Measurements from ENCODE around the gene GPR137B. TPM values are rescaled to one million over a fixed set of nuclear protein-coding genes. Genes with fewer than 3 reads are reported as not detected.

GPR137B gene
- total and polyA plus RNA-seq, 7 donors: 0.60 to 1.9 (median 1.5) TPM

DNA sequence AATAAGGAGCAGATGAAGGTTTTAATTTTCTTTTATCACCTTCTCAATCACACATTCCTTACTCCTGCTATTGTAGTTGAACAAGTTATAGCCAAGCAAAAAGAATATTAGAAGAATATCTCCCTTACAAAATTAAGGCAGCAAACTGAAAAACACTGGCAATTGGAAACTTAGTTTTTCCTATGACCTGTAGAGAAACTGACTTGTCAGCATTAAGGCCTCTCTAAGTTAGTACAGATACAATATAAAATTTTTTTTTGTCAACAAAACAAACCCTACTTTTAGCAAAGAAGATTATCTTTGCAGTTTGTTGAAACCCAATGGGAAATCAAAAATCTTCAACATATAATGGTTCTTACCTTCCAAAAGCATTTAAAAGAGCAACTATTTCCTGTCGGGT is 78.1 kb downstream of the GPR137B start:
- no peak for ATAC-seq

GRCh38 chr1:236222632-236223031 is 80.3 kb downstream of the GPR137B start:
- Histone ChIP-seq H3K27ac (no peak overlapping the region), H3K4me3 (no peak overlapping the region), H3K9me3 (no peaks in the 10 kb centered on the region), H3K27me3 (ENCODE audit: insufficient read depth in 3 of 3, low read length in 2 of 3) (no peaks in the 10 kb centered on the region), H3K4me1 (no peaks in the 10 kb centered on the region), H3K36me3 (ENCODE audit: insufficient read depth in 1 of 2, low read depth in 1 of 2) (peaks cover 0 to 74% of the 10 kb centered on the region in 2 donors)
- WGBS, 3 donors: 96 to 97% (median 96%) methylated on average over 1 of the region's 1 CpG
- intact Hi-C loops (cut with DNase I): no loop called here
- ATAC-seq (no peak), DNase-seq (no peak)
- TF ChIP-seq, protein P1, sequence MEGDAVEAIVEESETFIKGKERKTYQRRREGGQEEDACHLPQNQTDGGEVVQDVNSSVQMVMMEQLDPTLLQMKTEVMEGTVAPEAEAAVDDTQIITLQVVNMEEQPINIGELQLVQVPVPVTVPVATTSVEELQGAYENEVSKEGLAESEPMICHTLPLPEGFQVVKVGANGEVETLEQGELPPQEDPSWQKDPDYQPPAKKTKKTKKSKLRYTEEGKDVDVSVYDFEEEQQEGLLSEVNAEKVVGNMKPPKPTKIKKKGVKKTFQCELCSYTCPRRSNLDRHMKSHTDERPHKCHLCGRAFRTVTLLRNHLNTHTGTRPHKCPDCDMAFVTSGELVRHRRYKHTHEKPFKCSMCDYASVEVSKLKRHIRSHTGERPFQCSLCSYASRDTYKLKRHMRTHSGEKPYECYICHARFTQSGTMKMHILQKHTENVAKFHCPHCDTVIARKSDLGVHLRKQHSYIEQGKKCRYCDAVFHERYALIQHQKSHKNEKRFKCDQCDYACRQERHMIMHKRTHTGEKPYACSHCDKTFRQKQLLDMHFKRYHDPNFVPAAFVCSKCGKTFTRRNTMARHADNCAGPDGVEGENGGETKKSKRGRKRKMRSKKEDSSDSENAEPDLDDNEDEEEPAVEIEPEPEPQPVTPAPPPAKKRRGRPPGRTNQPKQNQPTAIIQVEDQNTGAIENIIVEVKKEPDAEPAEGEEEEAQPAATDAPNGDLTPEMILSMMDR (IDR thresholded peaks at IDR 0.05): no peak

More for the DNA sequence above, 78.1 kb downstream of the GPR137B start:
- Histone ChIP-seq H3K27ac (no peak overlapping the region), H3K4me3 (no peak overlapping the region), H3K36me3 (ENCODE audit: insufficient read depth in 1 of 2, low read depth in 1 of 2) (peaks cover 0 to 71% of the 10 kb centered on the region in 2 donors), H3K9me3 (no peaks in the 10 kb centered on the region), H3K27me3 (ENCODE audit: insufficient read depth in 3 of 3, low read length in 2 of 3) (no peaks in the 10 kb centered on the region), H3K4me1 (no peaks in the 10 kb centered on the region)
- intact Hi-C loops (cut with DNase I): no loop called here
- DNase-seq: no peak
- TF ChIP-seq, protein P1 (IDR thresholded peaks at IDR 0.05): no peak
- 90 to 97% (median 92%) methylated on average over 1 of the region's 1 CpG for WGBS, 3 donors

- DNase-seq (no peak), ATAC-seq (no peak)
- TF ChIP-seq, protein P1 (IDR thresholded peaks at IDR 0.05): no peak
- H3K4me3 ChIP-seq: no peak overlapping the region
- no peaks in the 10 kb centered on the region for H3K9me3 ChIP-seq
- 79 to 88% (median 85%) methylated on average over 4 of the region's 4 CpGs for whole genome bisulfite sequencing, 3 donors
- H3K36me3 ChIP-seq (ENCODE audit: insufficient read depth in 1 of 2, low read depth in 1 of 2): peaks cover 0 to 58% of the 10 kb centered on the region in 2 donors
- H3K27me3 ChIP-seq (ENCODE audit: insufficient read depth in 3 of 3, low read length in 2 of 3): no peaks in the 10 kb centered on the region
- no peaks in the 10 kb centered on the region for H3K4me1 ChIP-seq
- no peak overlapping the region for H3K27ac ChIP-seq
- intact Hi-C loops (cut with DNase I): no loop called here
Observed at GRCh38 chr1:236228411-236228810, 86.1 kb downstream of the GPR137B start.

DNA sequence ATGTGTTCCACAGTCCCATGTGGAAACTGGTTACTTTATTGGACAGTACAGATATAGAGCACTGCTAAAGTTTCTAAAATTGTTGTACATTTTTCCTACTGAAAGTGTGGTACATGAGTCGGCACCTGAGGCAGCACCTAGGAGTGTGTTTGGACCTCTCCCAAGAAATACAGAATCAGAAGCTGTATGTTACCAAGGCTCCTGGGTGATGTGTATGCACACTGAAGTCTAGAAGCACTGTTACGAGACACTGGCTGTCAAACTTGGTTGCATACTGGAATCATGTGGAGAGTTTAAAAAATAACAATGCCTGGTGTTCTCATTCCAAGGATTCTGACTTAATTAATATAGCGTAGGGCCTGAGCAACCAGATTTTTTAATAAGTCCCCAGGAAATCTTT is 92.8 kb downstream of the GPR137B start:
- TF ChIP-seq, protein P1 (IDR thresholded peaks at IDR 0.05): no peak
- no peak overlapping the region for H3K4me3 ChIP-seq
- DNase-seq (no peak), ATAC-seq (no peak)
- 95 to 97% (median 96%) methylated on average over 3 of the region's 3 CpGs for WGBS, 3 donors
- H3K4me1 ChIP-seq: no peaks in the 10 kb centered on the region
- H3K27me3 ChIP-seq (ENCODE audit: insufficient read depth in 3 of 3, low read length in 2 of 3): no peaks in the 10 kb centered on the region
- no peaks in the 10 kb centered on the region for H3K9me3 ChIP-seq
- peaks cover 0 to 31% of the 10 kb centered on the region in 2 donors for H3K36me3 ChIP-seq (ENCODE audit: insufficient read depth in 1 of 2, low read depth in 1 of 2)
- no peak overlapping the region for H3K27ac ChIP-seq
- intact Hi-C loops (cut with DNase I): no loop called here

GRCh38 chr1:236239092-236239585 is 96.8 kb downstream of the GPR137B start:
- ATAC-seq: no peak
- 63 to 78% (median 74%) methylated on average over 1 of the region's 1 CpG for WGBS, 3 donors
- intact Hi-C loops (cut with DNase I): no loop called here

More at GRCh38 chr1:236239092-236239585, 96.8 kb downstream of the GPR137B start:
- no peak overlapping the region for H3K27ac ChIP-seq
- TF ChIP-seq, protein P1 (IDR thresholded peaks at IDR 0.05): no peak
- H3K4me3 ChIP-seq: no peak overlapping the region
- peaks cover 0 to 24% of the 10 kb centered on the region in 2 donors for H3K36me3 ChIP-seq (ENCODE audit: insufficient read depth in 1 of 2, low read depth in 1 of 2)
- no peak for DNase-seq
- no peaks in the 10 kb centered on the region for H3K27me3 ChIP-seq (ENCODE audit: insufficient read depth in 3 of 3, low read length in 2 of 3)
- H3K9me3 ChIP-seq: no peaks in the 10 kb centered on the region
- H3K4me1 ChIP-seq: no peaks in the 10 kb centered on the region
